ENCODE data around the gene BMAL2.

DNA sequence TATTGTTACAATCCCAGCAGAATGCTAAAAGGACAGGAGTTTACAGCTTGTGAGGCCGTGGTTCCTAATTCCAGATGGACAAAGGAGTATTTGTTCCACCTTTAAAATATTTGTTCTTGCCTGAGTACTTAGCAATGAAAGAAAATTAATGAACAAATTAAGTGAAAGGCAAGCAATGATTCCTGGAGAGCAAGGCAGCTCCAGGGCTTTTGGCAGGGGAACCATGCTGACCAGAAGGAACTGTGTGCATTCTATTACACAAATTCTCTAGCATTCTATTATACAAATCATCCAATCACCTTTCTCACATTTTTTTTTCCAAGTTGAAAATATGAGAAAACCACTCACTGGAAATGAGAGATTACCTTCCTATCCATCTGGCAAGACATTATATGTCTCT lies 1.8 kb upstream of the BMAL2 start:
- TF ChIP-seq POLR2A (IDR thresholded peaks at IDR 0.05; ENCODE audit: low read depth, low read length) (no peak), POLR2AphosphoS5 (IDR thresholded peaks at IDR 0.05; ENCODE audit: low read depth, low read length) (no peak)

Data from GM12892 (cell line).